GM19467 (cell line): ENCODE data around the gene RACGAP1.
A peak's percentile ranks its signal among the peaks of the same experiment; 100 is the strongest.

Experiments used
- ATAC-seq: cut with Tn5 transposase; IDR thresholded peaks from one replicate; pipeline ENCODE4 v1.9.1; 2021; ENCODE audit warnings: mild to moderate bottlenecking, moderate library complexity; ENCODE audit not compliant: unreplicated experiment

RACGAP1 gene

DNA sequence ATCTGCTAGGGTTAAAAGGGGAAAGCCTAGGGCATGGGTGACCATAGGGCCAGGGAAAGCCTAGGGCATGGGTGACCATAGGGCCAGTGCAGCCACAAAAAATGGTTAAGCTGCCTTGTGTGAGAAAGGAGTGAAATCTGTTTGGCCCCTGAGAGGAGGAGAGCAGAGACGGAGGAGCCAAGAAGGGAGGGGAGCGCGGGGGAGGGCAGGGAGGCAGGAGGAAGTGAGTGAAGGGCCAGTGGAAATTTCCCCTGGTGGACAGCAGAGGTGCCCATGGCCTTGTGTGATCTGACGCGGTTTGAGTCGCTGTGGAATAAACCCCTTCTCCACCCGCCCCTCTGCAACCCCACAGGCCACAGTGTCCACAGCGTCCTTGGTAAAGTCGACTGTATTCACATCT lies 53.2 kb downstream of the RACGAP1 start:
- no peak for ATAC-seq

DNA sequence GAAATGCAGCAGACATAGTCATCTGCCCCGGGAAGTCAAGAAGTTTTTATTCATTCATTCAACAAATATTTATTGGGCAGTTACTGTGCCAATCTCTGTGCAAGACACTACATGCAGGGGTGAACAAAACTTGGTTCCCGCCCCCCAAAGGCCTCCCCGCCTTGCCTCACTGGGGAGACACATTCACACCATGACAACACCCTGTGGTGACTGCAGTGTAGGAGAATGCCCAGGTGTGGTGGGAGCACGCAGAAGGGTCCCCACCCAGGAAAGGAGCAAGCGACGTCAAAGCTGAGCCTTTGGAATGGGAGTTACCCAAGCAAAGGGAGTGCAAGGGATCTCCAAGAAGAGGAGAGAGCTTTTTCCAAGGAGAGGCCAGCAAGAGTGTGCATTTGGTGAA lies 54.2 kb downstream of the RACGAP1 start:
- ATAC-seq = no peak

DNA sequence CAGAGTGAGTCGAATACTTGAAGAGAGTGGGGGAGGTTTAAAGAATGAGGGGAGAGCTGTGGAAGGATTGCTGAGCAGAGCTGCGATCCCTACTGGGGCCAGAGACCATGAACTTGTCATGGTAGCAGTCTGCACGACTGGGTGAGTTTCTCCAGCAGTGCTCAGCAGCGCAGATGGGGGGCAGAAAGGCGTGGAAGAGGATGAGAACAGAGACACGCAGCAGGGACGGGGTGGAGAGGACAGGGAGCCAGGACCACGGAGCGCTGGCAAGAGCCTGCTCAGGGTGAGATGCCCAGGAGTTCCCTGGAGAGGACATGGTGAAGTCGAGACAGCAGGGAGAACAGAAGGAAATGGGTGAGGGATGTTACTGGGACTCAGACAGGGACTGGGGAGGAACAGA lies 54.6 kb downstream of the RACGAP1 start:
- no peak for ATAC-seq

DNA sequence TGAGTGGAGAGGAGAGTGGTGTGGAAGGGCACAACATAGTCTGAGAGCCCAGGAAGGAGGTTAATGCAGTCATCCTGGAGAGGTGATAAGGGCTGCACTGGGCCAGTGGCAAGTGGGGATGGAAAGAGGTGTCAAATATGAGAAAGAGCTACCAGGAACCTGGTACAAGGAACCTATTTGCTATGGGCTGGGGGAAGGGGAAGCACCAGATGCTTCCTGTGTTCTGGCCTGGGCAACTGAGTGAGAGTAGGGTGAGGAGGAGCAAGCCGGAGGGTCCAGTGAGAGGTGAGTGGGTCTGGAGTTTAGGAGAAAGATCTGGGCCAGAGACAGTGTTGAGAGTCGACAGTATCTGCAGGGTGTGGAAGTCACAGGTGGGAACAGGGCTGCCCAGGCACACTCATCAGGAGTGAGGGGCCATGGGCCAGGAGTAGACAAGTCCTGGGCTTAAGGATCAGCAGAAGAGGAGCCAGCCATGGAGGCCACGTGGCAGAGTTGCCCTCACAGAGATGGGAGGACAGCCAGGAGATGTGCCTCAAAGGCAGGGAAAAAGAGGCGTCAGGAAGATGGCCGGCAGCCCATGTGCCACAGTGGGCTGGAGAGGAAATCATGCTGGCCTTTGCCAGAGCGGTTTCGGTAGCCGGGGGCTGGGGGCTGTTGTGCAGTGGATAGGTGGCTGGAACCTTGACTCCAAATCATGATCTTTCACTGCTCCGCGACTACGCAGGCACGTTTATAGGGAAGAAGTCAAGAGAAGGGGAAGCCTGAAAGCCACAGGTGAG lies 55.5 kb downstream of the RACGAP1 start:
- no peak for ATAC-seq

DNA sequence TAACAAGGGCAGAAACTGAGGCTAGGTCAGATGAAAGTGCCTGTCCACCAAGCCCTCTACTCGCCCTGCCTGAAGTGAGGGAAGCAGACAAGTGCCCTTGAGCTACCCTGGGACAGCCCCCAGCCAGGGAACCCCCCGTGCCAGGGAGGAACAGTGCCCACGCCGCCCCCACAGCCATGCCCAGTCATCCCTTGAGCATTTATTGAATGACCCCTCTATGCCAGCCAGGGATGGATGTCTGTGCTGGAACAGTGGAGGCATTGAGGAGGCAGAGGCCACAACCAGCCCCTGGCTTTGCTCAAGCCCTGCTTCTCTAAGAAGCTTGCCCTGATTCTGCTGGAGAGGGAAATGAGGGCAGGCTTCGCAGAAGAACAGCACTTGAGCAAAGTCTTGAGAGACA lies 56.3 kb downstream of the RACGAP1 start:
- ATAC-seq = no peak

DNA sequence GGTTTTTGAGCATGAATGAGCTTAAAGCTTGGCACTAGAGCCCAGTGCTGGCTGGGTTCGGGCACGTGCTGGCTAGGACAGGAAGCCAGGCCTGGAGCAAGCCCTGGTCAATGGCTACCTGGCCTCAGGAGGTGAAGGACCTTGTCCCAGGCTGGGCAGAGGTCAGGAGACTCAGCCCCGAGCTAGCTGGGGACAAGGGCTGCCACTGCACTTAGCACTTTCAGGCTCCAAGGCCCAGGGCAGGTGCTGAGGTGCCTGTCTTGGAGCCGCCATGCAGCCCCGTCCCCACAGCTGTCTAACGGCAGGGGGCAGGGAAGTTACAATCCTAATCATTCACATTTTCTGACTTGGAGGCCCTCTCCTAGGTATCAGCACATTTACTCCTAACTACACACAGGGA lies 56.8 kb downstream of the RACGAP1 start:
- ATAC-seq = no peak

DNA sequence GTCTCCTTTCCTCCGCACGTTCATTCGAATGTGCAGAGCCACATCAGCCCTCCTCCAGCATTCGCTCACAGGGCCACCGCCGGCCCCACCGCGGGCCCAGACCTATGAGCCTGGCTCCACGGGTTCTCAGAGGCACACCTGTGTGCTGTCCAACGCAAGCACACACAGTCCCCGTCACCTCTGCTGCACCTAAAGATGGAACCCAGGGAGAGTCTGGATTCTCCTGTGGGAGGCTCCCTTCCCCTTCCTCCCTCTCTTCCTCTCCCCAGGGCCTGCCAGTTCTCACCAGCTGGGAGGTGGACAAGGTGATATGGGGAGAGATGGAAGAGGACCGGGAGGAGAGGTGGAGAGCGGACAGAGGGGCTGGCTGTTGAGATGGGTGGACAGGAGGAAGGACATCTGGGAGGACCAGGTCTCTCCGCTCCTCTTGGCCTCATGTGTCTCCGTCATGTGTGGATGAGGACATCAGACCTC lies 57.5 kb downstream of the RACGAP1 start:
- no peak for ATAC-seq

DNA sequence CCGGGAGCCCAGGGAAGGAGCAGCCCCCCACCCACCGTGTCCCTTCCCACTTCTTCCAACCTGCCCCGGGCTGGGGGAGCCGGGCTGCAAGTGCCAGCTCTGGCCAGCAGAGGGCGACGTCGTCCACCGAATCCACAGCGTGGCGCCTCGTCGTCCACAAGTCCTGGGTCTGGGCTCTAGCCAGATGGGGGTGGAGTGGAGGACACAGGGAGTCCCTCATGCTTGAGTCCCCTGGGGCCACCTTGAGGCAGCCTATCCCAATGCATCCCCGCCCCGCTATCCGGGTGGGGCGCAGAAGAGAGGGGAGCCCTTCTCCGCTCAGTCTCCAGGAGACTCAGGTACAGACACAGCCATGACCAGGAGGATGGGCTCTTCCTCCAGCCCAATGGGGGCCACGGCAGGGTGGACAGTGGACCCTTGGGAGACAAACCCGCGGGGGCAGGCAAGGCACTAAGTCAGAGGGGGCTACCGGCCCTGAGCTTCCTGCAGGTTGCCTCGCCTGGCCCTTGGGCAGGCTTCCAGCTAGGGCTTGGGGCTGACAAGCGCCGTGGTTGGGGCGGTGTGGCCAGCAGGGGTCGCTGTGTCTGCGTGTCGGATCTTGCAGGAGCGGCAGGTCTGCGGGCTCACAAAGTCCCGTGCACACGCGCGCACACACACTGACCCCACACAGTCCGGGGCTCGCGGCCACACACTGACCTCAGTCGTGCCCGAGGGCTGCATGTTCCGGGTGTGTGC lies 58.1 kb downstream of the RACGAP1 start:
- ATAC-seq = peak; percentile 62

DNA sequence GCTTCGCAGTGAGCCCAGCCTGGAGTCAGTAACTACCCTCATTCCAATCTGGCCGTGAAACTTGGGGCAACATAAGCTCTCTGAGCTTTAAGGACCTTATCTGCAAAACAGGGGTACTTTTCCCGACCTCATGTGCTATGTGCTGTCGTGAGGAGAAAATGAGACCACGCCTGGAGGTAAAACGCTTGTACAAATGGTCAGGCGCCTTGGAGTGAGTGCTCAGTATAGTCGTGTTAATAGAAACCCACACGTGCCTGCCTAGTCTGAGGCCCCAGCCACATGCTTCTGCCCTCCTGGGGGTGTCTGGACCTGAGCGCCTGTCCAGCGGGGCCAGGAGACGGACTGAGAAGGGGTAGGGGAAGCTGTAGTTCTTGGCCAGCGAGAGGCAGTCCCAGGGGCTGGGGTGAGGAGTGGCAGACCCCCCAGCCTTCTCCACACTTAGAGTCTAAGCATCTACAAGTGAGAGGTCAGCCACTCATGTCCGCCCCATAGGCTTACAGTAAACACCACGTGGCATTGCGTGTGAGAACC lies 58.7 kb downstream of the RACGAP1 start:
- peak; percentile 5 for ATAC-seq

DNA sequence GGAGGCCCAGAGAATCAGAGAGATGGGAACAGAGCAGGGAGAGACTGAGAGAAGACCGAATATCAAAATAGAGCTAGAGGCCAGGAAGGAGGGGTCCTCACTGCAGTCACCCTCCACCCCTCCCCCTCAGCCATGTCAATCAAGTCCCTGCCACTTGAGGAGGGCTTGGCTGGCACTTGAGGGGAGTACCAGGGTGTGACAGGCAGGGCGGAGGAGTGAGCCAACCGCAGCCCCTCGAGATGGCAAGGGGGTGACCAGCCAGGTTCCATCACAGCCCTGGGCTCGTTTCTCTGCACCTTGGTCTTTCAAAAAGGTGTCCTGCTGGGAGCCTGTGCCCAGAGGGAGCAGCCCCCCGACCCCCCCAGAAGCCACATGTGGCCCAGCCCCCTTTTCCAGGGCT lies 59.5 kb downstream of the RACGAP1 start:
- ATAC-seq = no peak

DNA sequence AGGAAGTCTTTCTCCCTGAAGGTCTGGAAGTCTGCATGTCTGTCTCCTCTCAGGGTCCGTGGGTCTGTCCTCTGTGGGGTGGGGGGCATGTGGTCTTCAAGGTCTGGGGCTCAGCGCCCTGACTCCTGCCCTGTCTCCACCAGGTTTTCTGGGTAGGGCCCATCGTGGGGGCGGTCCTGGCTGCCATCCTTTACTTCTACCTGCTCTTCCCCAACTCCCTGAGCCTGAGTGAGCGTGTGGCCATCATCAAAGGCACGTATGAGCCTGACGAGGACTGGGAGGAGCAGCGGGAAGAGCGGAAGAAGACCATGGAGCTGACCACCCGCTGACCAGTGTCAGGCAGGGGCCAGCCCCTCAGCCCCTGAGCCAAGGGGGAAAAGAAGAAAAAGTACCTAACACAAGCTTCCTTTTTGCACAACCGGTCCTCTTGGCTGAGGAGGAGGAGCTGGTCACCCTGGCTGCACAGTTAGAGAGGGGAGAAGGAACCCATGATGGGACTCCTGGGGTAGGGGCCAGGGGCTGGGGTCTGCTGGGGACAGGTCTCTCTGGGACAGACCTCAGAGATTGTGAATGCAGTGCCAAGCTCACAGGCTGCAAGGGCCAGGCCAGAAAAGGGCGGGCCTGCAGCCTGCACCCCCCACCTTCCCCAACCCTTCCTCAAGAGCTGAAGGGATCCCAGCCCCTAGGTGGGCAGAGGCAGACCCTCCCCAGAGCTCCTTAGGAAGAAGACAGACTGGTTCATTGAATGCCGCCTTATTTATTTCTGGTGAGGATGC lies 60.3 kb downstream of the RACGAP1 start:
- ATAC-seq = no peak

DNA sequence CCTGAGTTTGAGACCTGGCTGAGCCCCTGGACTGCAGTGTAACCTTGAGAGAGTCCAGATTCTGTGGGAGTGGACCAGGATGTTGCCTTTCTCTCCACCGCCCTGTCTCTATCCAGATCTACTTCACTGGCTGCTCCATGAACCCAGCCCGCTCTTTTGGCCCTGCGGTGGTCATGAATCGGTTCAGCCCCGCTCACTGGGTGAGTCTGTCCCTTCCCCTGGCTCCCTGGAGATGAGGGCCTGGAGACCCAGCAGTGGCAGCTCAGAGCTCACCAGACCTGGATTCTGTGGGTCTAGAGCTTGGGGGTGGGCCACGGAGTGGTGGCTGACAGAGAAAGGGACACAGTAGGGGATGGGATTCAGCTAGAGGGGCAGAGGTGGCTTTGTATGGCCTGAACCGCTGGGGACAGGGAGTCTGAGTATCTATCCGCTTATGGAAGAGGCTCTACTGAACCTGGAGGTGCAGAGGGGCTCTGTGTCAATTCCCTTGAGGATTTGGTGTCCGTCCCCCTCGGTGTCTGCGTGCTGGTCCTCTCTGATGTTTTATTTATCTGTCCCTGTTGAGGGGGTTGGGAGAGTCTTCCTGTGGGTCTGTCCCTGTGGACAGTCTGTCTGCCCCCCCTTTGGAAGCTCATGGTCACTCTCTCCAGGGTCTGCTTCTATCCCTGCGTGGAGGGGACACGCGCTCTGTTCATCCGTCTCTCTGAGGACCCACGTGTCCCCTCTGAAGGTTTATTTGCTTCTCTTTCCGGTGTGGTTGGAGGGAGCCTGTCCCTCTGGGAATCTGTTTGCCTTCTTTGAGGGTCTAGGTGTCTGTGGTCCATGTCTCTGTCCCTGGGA lies 61.1 kb downstream of the RACGAP1 start:
- ATAC-seq = no peak

DNA sequence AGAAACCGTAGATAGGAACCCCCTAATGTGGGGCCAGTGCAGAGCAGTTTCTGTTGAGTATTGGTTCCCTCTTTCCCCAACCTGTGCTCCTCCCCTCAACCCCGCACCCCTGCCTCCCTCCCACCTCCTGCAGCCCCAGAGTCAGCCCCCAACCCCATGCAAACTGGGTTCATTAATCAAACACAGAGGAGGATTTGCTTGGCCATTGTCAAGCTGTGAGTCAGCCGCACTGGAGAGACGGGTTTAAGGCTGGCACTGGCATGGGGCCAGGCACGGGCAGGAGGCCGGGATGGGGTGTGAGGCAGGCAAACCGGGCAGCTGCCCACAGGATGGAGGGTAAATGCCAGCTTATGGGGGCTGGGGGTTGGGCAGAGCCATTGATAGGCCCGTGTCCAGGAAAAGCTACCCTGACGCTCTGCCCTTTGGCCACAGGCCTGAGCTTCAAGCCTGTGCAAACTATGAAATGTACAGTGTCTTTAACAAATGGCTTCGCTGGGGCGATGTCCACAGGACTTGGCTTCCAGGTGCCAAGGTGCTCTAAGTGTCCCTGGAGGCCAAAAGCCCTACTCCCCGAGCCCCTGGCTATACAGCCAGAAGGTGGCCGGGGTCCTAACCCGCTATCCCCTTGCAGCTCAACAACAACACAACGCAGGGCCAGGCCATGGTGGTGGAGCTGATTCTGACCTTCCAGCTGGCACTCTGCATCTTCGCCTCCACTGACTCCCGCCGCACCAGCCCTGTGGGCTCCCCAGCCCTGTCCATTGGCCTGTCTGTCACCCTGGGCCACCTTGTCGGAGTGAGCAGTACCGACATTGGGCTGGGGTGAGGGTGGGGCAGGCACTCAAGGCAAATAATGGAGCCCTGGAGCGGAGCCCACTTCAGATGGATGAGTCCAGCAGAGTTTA lies 62.2 kb downstream of the RACGAP1 start:
- ATAC-seq = no peak

DNA sequence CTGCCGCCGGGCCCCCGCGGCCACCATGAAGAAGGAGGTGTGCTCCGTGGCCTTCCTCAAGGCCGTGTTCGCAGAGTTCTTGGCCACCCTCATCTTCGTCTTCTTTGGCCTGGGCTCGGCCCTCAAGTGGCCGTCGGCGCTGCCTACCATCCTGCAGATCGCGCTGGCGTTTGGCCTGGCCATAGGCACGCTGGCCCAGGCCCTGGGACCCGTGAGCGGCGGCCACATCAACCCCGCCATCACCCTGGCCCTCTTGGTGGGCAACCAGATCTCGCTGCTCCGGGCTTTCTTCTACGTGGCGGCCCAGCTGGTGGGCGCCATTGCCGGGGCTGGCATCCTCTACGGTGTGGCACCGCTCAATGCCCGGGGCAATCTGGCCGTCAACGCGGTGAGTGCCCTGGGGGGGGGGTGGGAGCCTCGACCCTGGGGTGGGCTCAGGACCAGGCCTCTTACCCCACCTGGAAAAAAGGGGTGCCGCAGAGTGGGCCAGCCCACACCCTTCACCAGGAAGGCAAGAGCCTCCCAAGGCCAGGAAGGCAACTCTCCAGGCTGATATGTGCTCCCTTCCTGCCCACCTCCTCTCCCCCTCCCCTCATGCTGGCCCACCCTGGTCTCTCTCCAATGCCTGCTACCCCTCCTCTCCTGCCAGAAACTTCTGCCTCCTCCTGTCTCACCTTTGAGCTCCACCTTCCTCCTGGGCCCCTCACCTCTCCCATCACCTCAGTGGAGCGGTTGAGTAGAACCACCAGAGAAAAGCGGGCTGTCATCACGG lies 63.1 kb downstream of the RACGAP1 start:
- no peak for ATAC-seq

DNA sequence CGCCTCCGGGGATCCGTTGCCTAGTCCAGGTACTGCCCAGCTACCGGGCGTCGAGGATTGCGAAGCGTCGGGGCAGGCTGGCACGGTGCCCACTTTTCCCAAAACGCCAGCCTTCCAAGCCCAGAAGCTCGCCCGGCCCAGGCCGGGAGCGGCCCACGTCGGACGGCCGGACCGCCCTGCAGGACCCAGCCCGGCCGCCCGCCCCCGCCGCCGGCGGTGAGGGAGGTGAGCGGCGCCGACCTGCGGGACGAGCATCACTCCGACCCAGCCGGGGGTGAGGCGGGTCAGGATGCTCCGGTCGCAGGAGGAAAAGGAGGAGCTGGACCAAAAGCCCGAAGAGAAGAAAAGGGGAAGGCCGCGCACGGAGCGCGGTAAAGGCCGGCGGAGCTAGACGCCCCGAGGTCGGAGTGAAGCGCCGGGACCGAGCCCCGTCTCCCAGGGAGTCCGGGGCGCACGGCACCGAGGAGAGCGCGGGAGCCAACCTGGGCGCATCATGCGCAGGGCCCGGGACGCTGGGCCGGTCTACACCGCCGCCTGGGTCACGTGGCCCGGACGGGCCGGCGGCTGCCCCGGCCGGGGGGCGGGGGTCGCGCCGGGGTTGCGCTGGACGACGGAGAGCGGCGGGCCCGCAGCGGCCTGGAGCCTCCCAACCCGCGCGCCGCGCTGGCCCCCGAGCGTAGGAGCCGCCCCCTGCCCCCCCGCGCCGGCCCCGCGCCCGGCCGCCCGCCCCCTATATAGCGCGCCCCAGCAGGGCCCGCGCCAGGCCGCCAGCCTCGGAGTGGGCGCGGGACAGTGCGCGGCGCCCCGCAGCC lies 64.0 kb downstream of the RACGAP1 start, which contains the start of gene AQP5:
Gene AQP5 (plus strand): TSS at position 762 of the 812 bp plus-strand sequence. CDS start 146 bp downstream, outside the sequence.
- no peak for ATAC-seq

DNA sequence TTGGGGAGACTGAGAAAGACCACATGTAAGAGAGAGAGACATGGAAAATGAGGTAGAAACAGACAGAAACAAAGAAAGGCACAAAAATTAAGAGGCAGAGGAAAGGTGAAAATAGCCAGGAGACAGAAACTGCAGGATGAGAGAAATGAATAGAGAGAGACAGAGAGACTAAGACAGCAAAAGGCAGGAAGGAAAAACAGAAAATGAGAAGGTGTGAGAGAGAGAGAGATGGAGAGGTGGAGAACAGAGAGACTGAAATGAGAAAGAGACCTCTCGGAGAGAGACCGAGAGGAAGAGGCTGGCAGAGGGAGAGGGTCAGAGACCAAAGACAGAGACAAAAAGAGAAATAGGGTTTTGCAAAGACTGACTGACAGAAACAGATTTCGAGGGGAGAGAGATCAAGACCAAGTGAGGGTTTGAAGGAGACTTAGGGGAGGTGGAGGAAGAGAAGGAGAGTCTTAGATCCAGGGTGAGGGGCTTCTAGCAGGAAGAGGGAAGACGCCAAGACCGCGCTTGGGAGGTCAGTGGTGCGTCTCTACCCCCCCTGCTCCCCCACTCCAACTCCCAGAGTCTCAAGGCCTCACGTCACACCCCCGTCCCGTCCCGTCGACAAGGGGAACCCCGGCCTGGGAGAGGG lies 64.7 kb downstream of the RACGAP1 start:
- ATAC-seq = no peak
